B cell (primary cell): Measurements from ENCODE around the gene TBC1D22B. TPM values are rescaled to one million over a fixed set of nuclear protein-coding genes. Genes with fewer than 3 reads are reported as not detected.
"Not testable (repeated sequence)": the region's sequence is repeated elsewhere in the genome, so short reads cannot be mapped to it uniquely, and the experiment has no call there.

Source experiments
- ATAC-seq: fragments of 200-7000 bp; cut with Tn5 transposase; one replicate; pipeline ENCODE4 v1.10.0; 2021; ENCODE audit warnings: low read depth, mild to moderate bottlenecking, moderate number of reproducible peaks, moderate library complexity
- CTCF ChIA-PET: fragments of 350-600 bp; sonication (Branson Sonifier 250); formaldehyde crosslinking; loops from one replicate; lab custom pipeline; 2021; ENCODE audit warnings: antibody characterized with exemption, inconsistent platforms; lab: Charles Lee
- POLR2A ChIA-PET: fragments of 350-600 bp; sonication (Branson Sonifier 250); formaldehyde crosslinking; loops from one replicate; lab custom pipeline; 2021; ENCODE audit warnings: antibody characterized with exemption; lab: Charles Lee
- DNase-seq: peaks from one replicate; pipeline ENCODE4 v3.0.0; 2013
- H2AFZ ChIP-seq: 2 replicates; pipeline ENCODE4 v1.6.1; 2012; ENCODE audit warnings: mild to moderate bottlenecking, low read depth, low read length; ENCODE audit not compliant: insufficient read depth, poor library complexity, severe bottlenecking
- H3K27ac ChIP-seq, 2 donors: 1 replicate in 1 of 2; 2 replicates in 1 of 2; pipeline ENCODE4 v1.5.1; 2012 to 2013; ENCODE audit warnings: low read length in 2 of 2, mild to moderate bottlenecking in 2 of 2, moderate library complexity in 1 of 2
- H3K27me3 ChIP-seq, 4 experiments: fragments of 200-600 bp in 1 of 4; sonication (generic) in 1 of 4; replicated peaks in 1 of 4; 1 replicate in 2 of 4; 2 replicates in 2 of 4; pipeline versions ENCODE4 v1.6.1 to v1.7.0; 2013 to 2016; ENCODE audit warnings: low read length in 3 of 4, mild to moderate bottlenecking in 2 of 4, mixed read lengths in 1 of 4, moderate library complexity in 1 of 4; ENCODE audit not compliant: insufficient read depth in 4 of 4, control insufficient read depth in 3 of 4; ENCODE audit errors: control extremely low read depth in 1 of 4
- H3K36me3 ChIP-seq, 2 experiments: replicated peaks in 1 of 2; 1 replicate in 1 of 2; 2 replicates in 1 of 2; pipeline versions ENCODE4 v1.6.1 to v1.7.1; 2013; ENCODE audit warnings: low read length in 1 of 2; ENCODE audit not compliant: insufficient read depth in 2 of 2, control insufficient read depth in 1 of 2; ENCODE audit errors: control extremely low read depth in 1 of 2, extremely low read depth in 1 of 2
- H3K4me1 ChIP-seq, 2 donors: fragments of 200-600 bp in 1 of 2; sonication (generic) in 1 of 2; 1 replicate in 1 of 2; 2 replicates in 1 of 2; pipeline versions ENCODE4 v1.5.1 to v1.6.1; 2013 to 2017; ENCODE audit warnings: low read length in 2 of 2; ENCODE audit not compliant: control insufficient read depth in 2 of 2, insufficient read depth in 2 of 2
- H3K4me2 ChIP-seq: replicated peaks from 2 replicates; pipeline ENCODE3; 2012; ENCODE audit warnings: mild to moderate bottlenecking, low read depth, low read length; ENCODE audit not compliant: poor library complexity, severe bottlenecking
- H3K4me3 ChIP-seq, 5 experiments: fragments of 200-600 bp in 1 of 5; sonication (generic) in 1 of 5; 1 replicate in 3 of 5; 2 replicates in 2 of 5; pipeline versions ENCODE4 v1.5.1 to v1.7.0; 2011 to 2016; ENCODE audit warnings: low read length in 4 of 5, mild to moderate bottlenecking in 4 of 5, low read depth in 2 of 5, control low read depth in 1 of 5, moderate library complexity in 1 of 5; ENCODE audit not compliant: insufficient read depth in 1 of 5; ENCODE audit errors: control extremely low read depth in 1 of 5, extremely low read depth in 1 of 5
- H3K79me2 ChIP-seq: fragments of 200-600 bp; sonication (generic); one replicate; pipeline ENCODE4 v1.6.0; 2016; ENCODE audit warnings: low read length; ENCODE audit not compliant: control insufficient read depth, insufficient read depth
- H3K9ac ChIP-seq: fragments of 200-600 bp; sonication (generic); 2 replicates; pipeline ENCODE4 v1.6.1; 2017; ENCODE audit warnings: mild to moderate bottlenecking, low read length, moderate library complexity
- H3K9me3 ChIP-seq, 3 donors: one replicate each; pipeline versions ENCODE4 v1.6.1 to v1.7.1; 2013; ENCODE audit warnings: low read length in 2 of 3; ENCODE audit not compliant: control insufficient read depth in 2 of 3, insufficient read depth in 1 of 3; ENCODE audit errors: control extremely low read depth in 1 of 3
- H4K20me1 ChIP-seq: 2 replicates; pipeline ENCODE4 v1.6.0; 2012; ENCODE audit warnings: mild to moderate bottlenecking, low read length; ENCODE audit not compliant: insufficient read depth, control insufficient read depth, poor library complexity, severe bottlenecking
- H3K27ac Mint-ChIP-seq: one replicate; pipeline ENCODE4 v1.8.0; 2021; ENCODE audit warnings: mixed read lengths
- H3K27me3 Mint-ChIP-seq: one replicate; pipeline ENCODE4 v1.8.0; 2021; ENCODE audit warnings: mixed read lengths
- H3K4me1 Mint-ChIP-seq: one replicate; pipeline ENCODE4 v1.8.0; 2021; ENCODE audit warnings: mixed read lengths
- H3K4me3 Mint-ChIP-seq: one replicate; pipeline ENCODE4 v1.8.0; 2021; ENCODE audit warnings: mixed read lengths
- H3K9me3 Mint-ChIP-seq: one replicate; pipeline ENCODE4 v1.8.0; 2022; ENCODE audit warnings: mixed read lengths; ENCODE audit not compliant: insufficient read depth
- EZH2 ChIP-seq: IDR thresholded peaks from 2 replicates; pipeline ENCODE4 v1.6.1; 2012; ENCODE audit warnings: borderline replicate concordance, low read depth, mild to moderate bottlenecking, moderate library complexity, low read length; ENCODE audit not compliant: insufficient read depth, poor library complexity, severe bottlenecking
- WGBS: methylation state at CpG from one replicate; pipeline ENCODE4 v1.1.5; 2013; ENCODE audit warnings: missing lambda C conversion rate; ENCODE audit not compliant: insufficient coverage; 5-methylcytosine and 5-hydroxymethylcytosine counted together
- intact Hi-C: fragments of 100-400 bp; cut with micrococcal nuclease; formaldehyde crosslinking; loops from one replicate; pipeline ENCODE4 v1.10.0; 2022
- polyA plus RNA-seq: library from polyadenylated mRNA; depleted of rRNA; stranded (reverse); fragments of >200 nt; gene quantifications from 2 replicates; pipeline ENCODE4 v1.2.3, GENCODE V29; 2012
- total RNA-seq, 2 donors: library from RNA; stranded (reverse); fragments of 120-200 nt in 1 of 2; gene quantifications; 1 replicate in 1 of 2; 2 replicates in 1 of 2; pipeline versions ENCODE4 v1.2.3 to v1.2.4, GENCODE V29; 2013 to 2022
- TF ChIP-seq, protein P1 (sequence below): fragments of 200-600 bp; IDR thresholded peaks from one replicate; pipeline ENCODE4 v1.8.0; 2022; ENCODE audit warnings: antibody characterized with exemption, mild to moderate bottlenecking

Gene TBC1D22B
- total and polyA plus RNA-seq, 2 donors (not counting 1 experiment from before 2014, with no cell fraction given), result 5.1 to 12.5 TPM

DNA sequence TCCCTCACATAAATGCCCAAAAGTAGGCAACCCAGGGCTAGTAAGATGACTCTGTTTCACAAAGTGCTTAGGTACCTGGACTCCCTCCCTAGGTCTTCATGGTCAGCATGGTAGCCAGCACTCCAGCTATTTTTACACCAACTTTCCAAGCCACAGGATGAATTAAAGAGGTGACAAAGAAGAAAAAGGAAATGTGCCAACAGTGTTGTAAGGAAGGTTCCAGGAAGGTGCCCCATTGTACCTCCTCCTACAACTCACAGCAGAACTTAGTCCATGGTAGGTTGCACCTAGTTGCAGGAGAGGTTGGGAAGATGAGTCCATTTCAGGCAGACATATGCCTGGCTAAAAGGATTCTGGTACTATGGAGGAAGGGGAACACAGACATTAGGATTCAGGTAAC lies 76.5 kb downstream of the TBC1D22B start:
- POLR2A ChIA-PET, result no interaction called here
- no peaks in the 10 kb centered on the region for H3K4me1 Mint-ChIP-seq
- Histone ChIP-seq H3K4me2 (no peak overlapping the region), H3K9me3 (no peaks in the 10 kb centered on the region), H3K36me3 (peaks cover 0 to 12% of the 10 kb centered on the region in 2 experiments), H4K20me1 (no peaks in the 10 kb centered on the region), H2AFZ (no peak overlapping the region), H3K4me3 (no peak overlapping the region), H3K27ac (no peak overlapping the region), H3K9ac (no peak overlapping the region), H3K27me3 (no peaks in the 10 kb centered on the region), H3K79me2 (no peaks in the 10 kb centered on the region), H3K4me1 (no peaks in the 10 kb centered on the region)
- H3K27ac Mint-ChIP-seq, result no peak overlapping the region
- TF ChIP-seq EZH2, result no peak
- TF ChIP-seq, protein P1, sequence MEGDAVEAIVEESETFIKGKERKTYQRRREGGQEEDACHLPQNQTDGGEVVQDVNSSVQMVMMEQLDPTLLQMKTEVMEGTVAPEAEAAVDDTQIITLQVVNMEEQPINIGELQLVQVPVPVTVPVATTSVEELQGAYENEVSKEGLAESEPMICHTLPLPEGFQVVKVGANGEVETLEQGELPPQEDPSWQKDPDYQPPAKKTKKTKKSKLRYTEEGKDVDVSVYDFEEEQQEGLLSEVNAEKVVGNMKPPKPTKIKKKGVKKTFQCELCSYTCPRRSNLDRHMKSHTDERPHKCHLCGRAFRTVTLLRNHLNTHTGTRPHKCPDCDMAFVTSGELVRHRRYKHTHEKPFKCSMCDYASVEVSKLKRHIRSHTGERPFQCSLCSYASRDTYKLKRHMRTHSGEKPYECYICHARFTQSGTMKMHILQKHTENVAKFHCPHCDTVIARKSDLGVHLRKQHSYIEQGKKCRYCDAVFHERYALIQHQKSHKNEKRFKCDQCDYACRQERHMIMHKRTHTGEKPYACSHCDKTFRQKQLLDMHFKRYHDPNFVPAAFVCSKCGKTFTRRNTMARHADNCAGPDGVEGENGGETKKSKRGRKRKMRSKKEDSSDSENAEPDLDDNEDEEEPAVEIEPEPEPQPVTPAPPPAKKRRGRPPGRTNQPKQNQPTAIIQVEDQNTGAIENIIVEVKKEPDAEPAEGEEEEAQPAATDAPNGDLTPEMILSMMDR, result no peak
- ATAC-seq, result no peak
- no peak overlapping the region for H3K4me3 Mint-ChIP-seq
- no peak for DNase-seq
- no peaks in the 10 kb centered on the region for H3K9me3 Mint-ChIP-seq
- CTCF ChIA-PET, result no interaction called here
- intact Hi-C loops, result no loop called here
- H3K27me3 Mint-ChIP-seq, result no peaks in the 10 kb centered on the region

DNA sequence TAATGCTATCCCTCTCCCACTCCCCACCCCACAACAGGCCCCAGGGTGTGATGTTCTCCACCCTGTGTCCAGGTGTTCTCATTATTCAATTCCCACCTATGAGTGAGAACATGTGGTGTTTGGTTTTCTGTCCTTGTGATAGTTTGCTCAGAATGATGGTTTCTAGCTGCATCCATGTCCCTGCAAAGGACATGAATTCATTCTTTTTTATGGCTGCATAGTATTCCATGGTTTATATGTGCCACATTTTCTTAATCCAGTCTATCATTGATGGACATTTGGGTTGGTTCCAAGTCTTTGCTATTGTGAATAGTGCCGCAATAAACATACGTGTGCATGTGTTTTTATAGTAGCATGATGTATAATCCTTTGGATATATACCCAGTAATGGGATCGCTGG lies 80.7 kb downstream of the TBC1D22B start:
- H3K27ac Mint-ChIP-seq, intact Hi-C loops, H3K9ac ChIP-seq, ATAC-seq, POLR2A ChIA-PET, H3K27me3 ChIP-seq, H3K79me2 ChIP-seq, H3K9me3 Mint-ChIP-seq, H3K4me3 Mint-ChIP-seq, CTCF ChIA-PET, H3K27ac ChIP-seq, H3K4me1 Mint-ChIP-seq, H3K36me3 ChIP-seq, DNase-seq, H3K4me2 ChIP-seq, H2AFZ ChIP-seq, H3K4me1 ChIP-seq, H4K20me1 ChIP-seq, H3K27me3 Mint-ChIP-seq, H3K9me3 ChIP-seq, H3K4me3 ChIP-seq: not testable (repeated sequence)
- WGBS, result 100% methylated on average over 2 of the region's 3 CpGs
